ENCODE results near the gene DNMT1. TPM values are rescaled to one million over a fixed set of nuclear protein-coding genes. Genes with fewer than 3 reads are reported as not detected.

The DNMT1 gene
- total and polyA plus RNA-seq, 4 donors: 32.8 to 85.7 (median 45.2) TPM

- no peaks in the 10 kb centered on the region for H3K4me1 ChIP-seq (ENCODE audit: control insufficient read depth in 5 of 5, insufficient read depth in 5 of 5, low read length in 5 of 5)
- no peaks in the 10 kb centered on the region for H3K27me3 ChIP-seq (ENCODE audit: control insufficient read depth in 3 of 3, insufficient read depth in 3 of 3, low read length in 2 of 3)
- no peak for DNase-seq
- H3K4me3 ChIP-seq: no peak overlapping the region
- H3K9ac ChIP-seq (ENCODE audit: insufficient read depth in 1 of 2, low read length in 2 of 2): no peak overlapping the region
- H3K36me3 ChIP-seq (ENCODE audit: control insufficient read depth in 4 of 4, insufficient read depth in 4 of 4, low read length in 4 of 4): peaks cover 46 to 69% (median 59%) of the 10 kb centered on the region in 4 donors
- ATAC-seq (ENCODE audit: insufficient read depth, low FRiP score): no peak
- no peak for TF ChIP-seq CTCF (IDR thresholded peaks at IDR 0.05; ENCODE audit: control extremely low read depth, extremely low read depth)
- no peak overlapping the region for H3K27ac ChIP-seq (ENCODE audit: low read depth in 1 of 2, low read length in 1 of 2)
- WGBS, 2 donors: 88 to 91% methylated on average over 11 of the region's 11 CpGs
- no peaks in the 10 kb centered on the region for H3K9me3 ChIP-seq (ENCODE audit: control insufficient read depth in 4 of 4, insufficient read depth in 3 of 4, low read length in 3 of 4)
These were observed 51.1 kb downstream of the DNMT1 start for GRCh38 chr19:10143681-10144080.

GRCh38 chr19:10142701-10143375, 51.9 kb downstream of the DNMT1 start:
- Histone ChIP-seq H3K9me3 (ENCODE audit: control insufficient read depth in 4 of 4, insufficient read depth in 3 of 4, low read length in 3 of 4) (no peaks in the 10 kb centered on the region), H3K4me3 (no peak overlapping the region), H3K9ac (ENCODE audit: insufficient read depth in 1 of 2, low read length in 2 of 2) (no peak overlapping the region), H3K27me3 (ENCODE audit: control insufficient read depth in 3 of 3, insufficient read depth in 3 of 3, low read length in 2 of 3) (no peaks in the 10 kb centered on the region), H3K36me3 (ENCODE audit: control insufficient read depth in 4 of 4, insufficient read depth in 4 of 4, low read length in 4 of 4) (peaks cover 46 to 74% (median 65%) of the 10 kb centered on the region in 4 donors), H3K27ac (ENCODE audit: low read depth in 1 of 2, low read length in 1 of 2) (peak overlapping the region in 1 of 2 donors; percentile 44), H3K4me1 (ENCODE audit: control insufficient read depth in 5 of 5, insufficient read depth in 5 of 5, low read length in 5 of 5) (no peaks in the 10 kb centered on the region)
- WGBS, 2 donors: 73 to 76% methylated on average over 15 of the region's 15 CpGs
- peak; percentile 41 to 74 (median 52) for DNase-seq
- TF ChIP-seq CTCF (IDR thresholded peaks at IDR 0.05; ENCODE audit: control extremely low read depth, extremely low read depth): no peak
- ATAC-seq (ENCODE audit: insufficient read depth, low FRiP score): peak; percentile 63

- H3K36me3 ChIP-seq (ENCODE audit: control insufficient read depth in 4 of 4, insufficient read depth in 4 of 4, low read length in 4 of 4): peaks cover 48 to 83% (median 72%) of the 10 kb centered on the region in 4 donors
- ATAC-seq (ENCODE audit: insufficient read depth, low FRiP score) (no peak), DNase-seq (no peak)
- H3K9ac ChIP-seq (ENCODE audit: insufficient read depth in 1 of 2, low read length in 2 of 2): no peak overlapping the region
- H3K4me1 ChIP-seq (ENCODE audit: control insufficient read depth in 5 of 5, insufficient read depth in 5 of 5, low read length in 5 of 5): no peaks in the 10 kb centered on the region
- no peaks in the 10 kb centered on the region for H3K27me3 ChIP-seq (ENCODE audit: control insufficient read depth in 3 of 3, insufficient read depth in 3 of 3, low read length in 2 of 3)
- H3K27ac ChIP-seq (ENCODE audit: low read depth in 1 of 2, low read length in 1 of 2): no peak overlapping the region
- WGBS, 2 donors: 91 to 94% methylated on average over 18 of the region's 18 CpGs
- H3K9me3 ChIP-seq (ENCODE audit: control insufficient read depth in 4 of 4, insufficient read depth in 3 of 4, low read length in 3 of 4): no peaks in the 10 kb centered on the region
- H3K4me3 ChIP-seq: no peak overlapping the region
- TF ChIP-seq CTCF (IDR thresholded peaks at IDR 0.05; ENCODE audit: control extremely low read depth, extremely low read depth): no peak
These were observed 52.8 kb downstream of the DNMT1 start for GRCh38 chr19:10141973-10142372.

Data from lung (tissue), 12 donors.